Subcutaneous adipose tissue (tissue), 4 donors: ENCODE measurements around the gene PLSCR4. TPM values are rescaled to one million over a fixed set of nuclear protein-coding genes. Genes with fewer than 3 reads are reported as not detected.

ENCODE experiments used
- CTCF ChIP-seq: fragments of 450-650 bp; IDR thresholded peaks from one replicate; pipeline ENCODE4 v1.5.1; 2016; ENCODE audit warnings: low read depth, mild to moderate bottlenecking, control low read depth, antibody characterized with exemption, moderate library complexity
- total RNA-seq, 4 donors: library from RNA; depleted of rRNA; stranded (reverse); fragments of >200 nt; gene quantifications; one replicate each; pipeline ENCODE4 v1.1.0, GENCODE V29; 2016

The PLSCR4 gene
- total RNA-seq, 4 donors from 2014 or later = 79.9 to 144 (median 103) TPM

- no peak for TF ChIP-seq CTCF
Measured at GRCh38 chr3:146164071-146164470, 86.8 kb downstream of the PLSCR4 start.

- no peak for TF ChIP-seq CTCF
Measured at GRCh38 chr3:146163584-146163983, 87.3 kb downstream of the PLSCR4 start.

GRCh38 chr3:146162561-146162960, 88.3 kb downstream of the PLSCR4 start:
- TF ChIP-seq CTCF = no peak

GRCh38 chr3:146161663-146162002, 89.3 kb downstream of the PLSCR4 start:
- TF ChIP-seq CTCF = no peak

- TF ChIP-seq CTCF = no peak
Measured at GRCh38 chr3:146160964-146161662, 89.8 kb downstream of the PLSCR4 start, which contains the start of gene PLOD2. Gene PLOD2, minus strand, starts transcription at chr3:146161184. Its CDS starts 195 bp downstream, at chr3:146160989.

- TF ChIP-seq CTCF = no peak
Measured at GRCh38 chr3:146160321-146160963, 90.5 kb downstream of the PLSCR4 start.

GRCh38 chr3:146159616-146160320, 91.1 kb downstream of the PLSCR4 start:
- no peak for TF ChIP-seq CTCF
